Measurements from ENCODE around the gene HBEGF. TPM values are rescaled to one million over a fixed set of nuclear protein-coding genes. Genes with fewer than 3 reads are reported as not detected.

HBEGF gene
- total RNA-seq, 1 donor from 2014 or later: 3.6 TPM

DNA sequence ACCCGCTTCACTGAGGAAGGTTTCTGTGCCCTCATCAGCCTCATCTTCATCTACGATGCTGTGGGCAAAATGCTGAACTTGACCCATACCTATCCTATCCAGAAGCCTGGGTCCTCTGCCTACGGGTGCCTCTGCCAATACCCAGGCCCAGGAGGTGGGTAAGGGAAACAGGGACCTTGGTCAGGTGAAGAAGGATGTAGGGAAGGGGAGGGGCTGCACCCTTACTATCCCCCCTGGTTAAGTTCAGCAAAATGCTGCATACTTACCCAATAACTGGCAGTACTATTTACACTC is 18.0 kb upstream of the HBEGF start:
- no peaks in the 10 kb centered on the region for H3K27me3 Mint-ChIP-seq (ENCODE audit: unreplicated experiment)
- no peak overlapping the region for H3K4me3 Mint-ChIP-seq (ENCODE audit: unreplicated experiment)
- peaks cover 3% of the 10 kb centered on the region for H3K4me1 Mint-ChIP-seq (ENCODE audit: unreplicated experiment)
- no peak for DNase-seq (ENCODE audit: extremely low spot score, unreplicated experiment)
- H3K36me3 Mint-ChIP-seq (ENCODE audit: unreplicated experiment): no peaks in the 10 kb centered on the region
- TF ChIP-seq, protein P1, sequence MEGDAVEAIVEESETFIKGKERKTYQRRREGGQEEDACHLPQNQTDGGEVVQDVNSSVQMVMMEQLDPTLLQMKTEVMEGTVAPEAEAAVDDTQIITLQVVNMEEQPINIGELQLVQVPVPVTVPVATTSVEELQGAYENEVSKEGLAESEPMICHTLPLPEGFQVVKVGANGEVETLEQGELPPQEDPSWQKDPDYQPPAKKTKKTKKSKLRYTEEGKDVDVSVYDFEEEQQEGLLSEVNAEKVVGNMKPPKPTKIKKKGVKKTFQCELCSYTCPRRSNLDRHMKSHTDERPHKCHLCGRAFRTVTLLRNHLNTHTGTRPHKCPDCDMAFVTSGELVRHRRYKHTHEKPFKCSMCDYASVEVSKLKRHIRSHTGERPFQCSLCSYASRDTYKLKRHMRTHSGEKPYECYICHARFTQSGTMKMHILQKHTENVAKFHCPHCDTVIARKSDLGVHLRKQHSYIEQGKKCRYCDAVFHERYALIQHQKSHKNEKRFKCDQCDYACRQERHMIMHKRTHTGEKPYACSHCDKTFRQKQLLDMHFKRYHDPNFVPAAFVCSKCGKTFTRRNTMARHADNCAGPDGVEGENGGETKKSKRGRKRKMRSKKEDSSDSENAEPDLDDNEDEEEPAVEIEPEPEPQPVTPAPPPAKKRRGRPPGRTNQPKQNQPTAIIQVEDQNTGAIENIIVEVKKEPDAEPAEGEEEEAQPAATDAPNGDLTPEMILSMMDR (IDR thresholded peaks at IDR 0.05): no peak
- no peaks in the 10 kb centered on the region for H3K9me3 Mint-ChIP-seq (ENCODE audit: unreplicated experiment)
- no peak overlapping the region for H3K27ac Mint-ChIP-seq (ENCODE audit: unreplicated experiment)

DNA sequence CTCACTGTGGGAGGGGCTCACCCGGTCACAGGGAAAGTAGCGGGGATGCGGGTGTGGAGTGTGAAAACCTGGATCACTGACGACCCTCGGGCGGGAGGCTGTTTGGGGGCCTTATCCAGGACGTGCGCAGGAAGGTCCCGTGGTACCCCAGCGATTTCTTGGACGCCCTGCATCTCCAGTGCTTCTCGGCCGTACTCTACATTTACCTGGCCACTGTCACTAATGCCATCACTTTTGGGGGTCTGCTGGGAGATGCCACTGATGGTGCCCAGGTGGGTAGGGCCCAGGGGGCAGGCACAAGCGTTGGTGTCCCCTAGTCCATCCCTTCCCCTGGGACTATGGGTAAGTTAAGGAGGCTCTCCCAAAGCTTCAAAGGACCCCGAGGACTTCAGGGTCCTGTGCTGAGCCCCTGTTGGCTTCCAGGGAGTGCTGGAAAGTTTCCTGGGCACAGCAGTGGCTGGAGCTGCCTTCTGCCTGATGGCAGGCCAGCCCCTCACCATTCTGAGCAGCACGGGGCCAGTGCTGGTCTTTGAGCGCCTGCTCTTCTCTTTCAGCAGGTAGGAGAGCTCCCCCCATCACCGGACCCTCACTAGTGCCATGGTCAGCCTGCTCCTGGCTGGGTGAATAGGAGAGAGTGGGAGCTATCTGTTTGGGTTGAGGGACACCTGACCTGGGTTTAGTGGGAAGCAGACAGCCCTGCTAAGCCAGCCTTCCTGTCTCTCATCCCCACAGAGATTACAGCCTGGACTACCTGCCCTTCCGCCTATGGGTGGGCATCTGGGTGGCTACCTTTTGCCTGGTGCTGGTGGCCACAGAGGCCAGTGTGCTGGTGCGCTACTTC is 17.4 kb upstream of the HBEGF start:
- DNase-seq (ENCODE audit: extremely low spot score, unreplicated experiment): no peak
- TF ChIP-seq, protein P1 (IDR thresholded peaks at IDR 0.05): no peak
- H3K27ac Mint-ChIP-seq (ENCODE audit: unreplicated experiment): no peak overlapping the region
- no peaks in the 10 kb centered on the region for H3K36me3 Mint-ChIP-seq (ENCODE audit: unreplicated experiment)
- H3K4me3 Mint-ChIP-seq (ENCODE audit: unreplicated experiment): no peak overlapping the region
- H3K4me1 Mint-ChIP-seq (ENCODE audit: unreplicated experiment): peaks cover 3% of the 10 kb centered on the region
- no peaks in the 10 kb centered on the region for H3K27me3 Mint-ChIP-seq (ENCODE audit: unreplicated experiment)
- no peaks in the 10 kb centered on the region for H3K9me3 Mint-ChIP-seq (ENCODE audit: unreplicated experiment)

DNA sequence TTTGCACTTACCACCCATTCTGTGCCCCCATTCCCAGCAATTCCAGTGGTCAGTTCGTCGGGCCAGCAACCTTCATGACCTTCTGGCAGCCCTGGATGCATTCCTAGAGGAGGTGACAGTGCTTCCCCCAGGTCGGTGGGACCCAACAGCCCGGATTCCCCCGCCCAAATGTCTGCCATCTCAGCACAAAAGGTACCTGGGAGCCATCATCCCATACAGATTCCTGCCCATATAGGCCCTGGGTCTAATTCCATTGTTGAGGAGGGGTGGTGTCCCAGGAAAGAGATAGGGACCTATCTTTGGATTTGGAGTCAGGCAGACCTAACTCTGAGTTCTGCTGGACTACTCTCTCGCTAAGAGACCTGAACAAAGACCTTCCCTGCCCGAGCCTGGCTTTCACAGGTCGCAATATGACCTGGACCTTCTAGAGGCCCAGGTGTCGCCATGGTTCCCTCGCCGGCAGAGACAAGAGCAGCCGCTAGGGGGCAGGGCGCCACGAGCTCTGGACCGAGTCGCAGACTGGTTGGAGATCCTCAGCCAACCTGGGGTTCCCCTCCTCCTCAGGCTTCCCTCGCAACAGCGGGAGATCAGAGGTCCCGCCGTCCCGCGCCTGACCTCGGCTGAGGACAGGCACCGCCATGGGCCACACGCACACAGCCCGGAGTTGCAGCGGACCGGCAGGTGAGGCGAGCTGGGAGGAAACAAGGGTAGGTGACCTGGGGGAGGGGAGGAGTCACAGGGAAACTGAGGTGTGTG is 16.6 kb upstream of the HBEGF start:
- H3K4me1 Mint-ChIP-seq (ENCODE audit: unreplicated experiment): peaks cover 3% of the 10 kb centered on the region
- H3K4me3 Mint-ChIP-seq (ENCODE audit: unreplicated experiment): peak overlapping the region; percentile 52
- H3K27me3 Mint-ChIP-seq (ENCODE audit: unreplicated experiment): no peaks in the 10 kb centered on the region

DNA sequence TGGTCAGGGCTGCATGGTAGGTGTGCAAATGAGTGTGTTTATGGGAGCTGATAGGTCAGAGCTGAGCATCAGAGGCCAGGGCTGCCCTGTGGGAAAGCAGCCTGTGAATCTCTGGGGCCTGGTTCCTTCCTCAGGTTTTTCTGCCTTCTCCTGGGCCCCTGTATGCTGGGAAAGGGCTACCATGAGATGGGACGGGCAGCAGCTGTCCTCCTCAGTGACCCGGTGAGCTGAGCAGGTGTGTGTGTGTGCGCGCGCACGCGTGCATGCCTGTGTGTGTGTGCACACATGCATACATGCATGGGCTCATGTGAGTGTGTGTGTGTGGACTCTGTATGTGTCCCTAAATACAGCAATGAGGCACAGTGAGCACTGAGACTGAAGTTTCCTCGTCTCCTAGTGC is 15.9 kb upstream of the HBEGF start:
- Mint-ChIP-seq H3K9me3 (ENCODE audit: unreplicated experiment) (no peaks in the 10 kb centered on the region), H3K4me3 (ENCODE audit: unreplicated experiment) (no peak overlapping the region), H3K4me1 (ENCODE audit: unreplicated experiment) (peaks cover 10% of the 10 kb centered on the region), H3K27ac (ENCODE audit: unreplicated experiment) (no peak overlapping the region), H3K27me3 (ENCODE audit: unreplicated experiment) (no peaks in the 10 kb centered on the region), H3K36me3 (ENCODE audit: unreplicated experiment) (no peaks in the 10 kb centered on the region)
- TF ChIP-seq, protein P1 (IDR thresholded peaks at IDR 0.05): no peak
- no peak for DNase-seq (ENCODE audit: extremely low spot score, unreplicated experiment)

More for the DNA sequence above, 16.6 kb upstream of the HBEGF start:
- TF ChIP-seq, protein P1 (IDR thresholded peaks at IDR 0.05): peak; percentile 93
- H3K36me3 Mint-ChIP-seq (ENCODE audit: unreplicated experiment): no peaks in the 10 kb centered on the region
- no peak overlapping the region for H3K27ac Mint-ChIP-seq (ENCODE audit: unreplicated experiment)
- no peaks in the 10 kb centered on the region for H3K9me3 Mint-ChIP-seq (ENCODE audit: unreplicated experiment)
- DNase-seq (ENCODE audit: extremely low spot score, unreplicated experiment): peak; percentile 91

DNA sequence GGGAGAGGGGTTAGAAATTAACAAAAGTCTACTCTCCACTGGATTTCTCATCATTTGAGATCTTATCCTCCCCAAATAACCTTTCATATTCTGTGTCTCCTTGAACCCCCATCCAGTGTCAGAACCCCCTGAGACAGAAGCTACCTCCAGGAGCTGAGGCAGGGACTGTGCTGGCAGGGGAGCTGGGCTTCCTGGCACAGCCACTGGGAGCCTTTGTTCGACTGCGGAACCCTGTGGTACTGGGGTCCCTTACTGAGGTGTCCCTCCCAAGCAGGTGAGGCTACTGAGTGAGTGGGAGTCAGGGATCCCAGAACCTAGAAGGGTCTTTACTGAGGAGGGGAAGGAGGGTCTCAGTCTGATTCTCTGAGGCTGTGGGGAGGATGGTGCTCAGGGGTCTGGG is 15.5 kb upstream of the HBEGF start:
- Mint-ChIP-seq H3K36me3 (ENCODE audit: unreplicated experiment) (no peaks in the 10 kb centered on the region), H3K27ac (ENCODE audit: unreplicated experiment) (no peak overlapping the region), H3K4me3 (ENCODE audit: unreplicated experiment) (no peak overlapping the region), H3K9me3 (ENCODE audit: unreplicated experiment) (no peaks in the 10 kb centered on the region), H3K4me1 (ENCODE audit: unreplicated experiment) (peaks cover 11% of the 10 kb centered on the region), H3K27me3 (ENCODE audit: unreplicated experiment) (no peaks in the 10 kb centered on the region)
- TF ChIP-seq, protein P1 (IDR thresholded peaks at IDR 0.05): no peak
- DNase-seq (ENCODE audit: extremely low spot score, unreplicated experiment): no peak
